Mesenteric fat pad (tissue), 1 donor: ENCODE results near the gene ZNF140. TPM values are rescaled to one million over a fixed set of nuclear protein-coding genes. Genes with fewer than 3 reads are reported as not detected.

Experiments
- DNase-seq: peaks from one replicate; pipeline ENCODE4 v3.0.0-alpha.2; 2020; ENCODE audit warnings: low spot score
- long read RNA-seq: library from polyadenylated mRNA; unstranded; transcript quantifications from one replicate; pipeline ENCODE4 v2.0.0, GENCODE V29; 2020
- total RNA-seq: library from RNA; stranded (reverse); fragmentation: NEBNext Ultra II Directional; extraction: Animal tissue kit (Norgen Biotek cat#: 25700); gene quantifications from one replicate; pipeline ENCODE4 v1.2.1, GENCODE V29; 2021
- donor health status: DM: yes; HTN: yes; CAD: no.

Gene ZNF140
- total RNA-seq = 9.1 TPM
- long read RNA-seq, transcript ZNF140-202 (5 exons, 3,550 nt) = major isoform, 6 of 20 reads
- long read RNA-seq, partial matches to known transcripts = 1 of 20 reads
- long read RNA-seq, other reads (novel, unspliced or antisense) = 10 of 20 reads

DNA sequence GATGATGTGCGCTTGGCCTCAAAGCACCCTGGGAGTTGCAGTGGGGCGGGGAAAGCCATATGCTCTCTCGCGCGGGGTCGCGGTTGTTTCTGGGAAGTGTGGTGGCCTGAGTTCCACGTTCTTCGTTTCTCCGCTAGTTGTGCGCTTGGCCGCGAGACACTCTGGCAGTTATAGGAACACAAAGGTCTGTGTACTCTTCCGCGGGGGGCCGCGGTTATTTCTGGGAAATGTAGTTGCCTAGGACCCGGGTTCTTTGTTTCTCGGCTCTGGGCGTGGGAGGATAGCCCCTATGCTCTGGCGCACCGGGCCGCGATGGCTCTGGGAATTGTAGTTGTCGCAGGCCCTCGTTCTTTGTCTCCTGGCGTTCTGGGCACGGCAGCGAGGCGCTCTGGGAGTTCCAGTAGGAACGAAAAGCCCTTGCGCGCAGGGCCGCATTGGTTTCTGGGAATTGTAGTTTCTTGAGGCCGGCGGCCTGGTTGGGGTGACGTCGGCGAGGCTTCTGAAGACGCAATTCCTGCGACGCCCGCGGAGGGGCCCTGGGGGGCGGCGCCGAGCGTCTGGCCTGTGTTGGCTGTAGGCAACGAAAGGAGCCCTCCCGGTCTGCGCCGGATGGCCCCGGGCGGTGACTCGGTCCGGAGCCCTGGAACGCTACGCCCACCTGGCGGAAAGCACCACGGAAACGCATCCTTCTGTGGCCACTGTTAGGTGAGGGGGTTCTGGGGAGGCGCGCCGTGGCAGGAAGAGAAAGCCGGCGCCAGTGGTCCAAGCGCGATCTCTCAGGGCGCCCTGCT is at the start of gene ZNF140:
Gene ZNF140 (plus strand): TSS at position 556 of the 791 bp plus-strand sequence. CDS start 398 bp downstream, outside the sequence.
- peak; percentile 98 for DNase-seq

DNA sequence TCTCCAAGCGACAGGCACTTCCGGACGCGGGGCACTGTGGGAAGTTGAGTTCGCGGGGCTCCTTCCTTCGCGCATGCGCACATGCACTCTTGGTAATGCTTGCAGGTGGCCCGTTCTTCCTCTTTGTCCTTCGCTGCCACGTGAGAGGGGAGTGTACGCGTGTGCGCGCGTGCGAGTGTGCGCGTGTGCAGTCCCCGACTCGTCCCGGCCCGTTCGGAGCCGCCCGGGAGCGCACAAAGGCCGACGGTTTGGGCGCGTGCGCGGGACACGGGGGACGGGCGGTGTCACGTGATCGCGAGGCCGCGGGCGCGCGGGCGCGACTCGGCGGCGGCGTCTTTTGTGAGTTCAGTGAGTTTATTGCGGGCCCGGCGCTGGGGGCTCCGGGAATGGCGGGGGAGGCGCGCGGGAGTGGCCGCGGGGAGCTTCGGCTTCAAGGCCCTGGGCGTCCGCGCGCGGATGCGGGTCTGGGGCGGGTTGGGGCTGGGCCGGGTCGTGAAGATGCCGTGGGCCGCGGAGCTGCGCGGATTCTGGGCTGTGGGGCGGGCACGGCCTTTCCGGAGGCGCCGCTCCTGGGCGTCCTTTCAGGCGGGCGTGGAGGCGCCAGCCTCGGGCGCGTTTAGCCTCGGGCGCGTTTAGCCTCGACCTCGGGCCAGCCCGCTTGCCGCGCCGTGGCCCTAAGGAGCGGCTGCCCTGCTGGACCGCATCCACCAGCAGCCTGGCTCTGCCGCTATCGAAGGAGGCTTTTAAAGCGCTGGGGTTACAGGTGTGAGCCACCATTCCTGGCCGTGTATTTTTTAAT is 43.3 kb upstream of the ZNF140 start, which contains the start of gene ZNF84:
Gene ZNF84 (plus strand): TSS at position 303 of the 799 bp plus-strand sequence. CDS start 3,959 bp downstream, outside the sequence.
- peak; percentile 98 for DNase-seq

DNA sequence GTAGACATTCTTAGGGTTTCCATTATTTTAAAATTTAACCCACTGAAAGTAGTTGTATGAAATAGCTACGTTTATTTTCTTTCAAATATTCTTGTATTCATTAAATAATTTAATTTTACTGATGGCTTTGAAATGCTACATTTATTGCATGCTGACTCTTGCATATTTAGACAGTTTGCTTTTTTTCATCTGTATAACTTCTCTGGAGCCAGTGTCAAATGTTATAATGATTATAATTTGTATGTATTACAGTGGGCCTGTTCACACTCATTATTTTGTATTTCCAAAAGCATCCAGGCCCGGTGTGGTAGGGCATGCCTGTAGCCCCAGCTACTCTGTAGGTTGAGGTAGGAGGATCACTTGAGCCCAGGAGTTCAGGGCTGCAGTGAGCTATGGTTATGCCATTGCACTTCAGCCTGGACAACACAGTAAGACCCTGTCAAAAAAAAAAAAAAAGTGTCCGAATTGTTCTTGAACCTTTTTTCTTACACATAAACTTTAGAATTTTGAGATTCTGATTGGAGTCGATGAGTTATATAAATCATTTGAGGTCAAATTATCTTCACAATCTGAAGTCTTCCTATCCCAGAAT is 42.5 kb upstream of the ZNF140 start:
- DNase-seq = no peak

DNA sequence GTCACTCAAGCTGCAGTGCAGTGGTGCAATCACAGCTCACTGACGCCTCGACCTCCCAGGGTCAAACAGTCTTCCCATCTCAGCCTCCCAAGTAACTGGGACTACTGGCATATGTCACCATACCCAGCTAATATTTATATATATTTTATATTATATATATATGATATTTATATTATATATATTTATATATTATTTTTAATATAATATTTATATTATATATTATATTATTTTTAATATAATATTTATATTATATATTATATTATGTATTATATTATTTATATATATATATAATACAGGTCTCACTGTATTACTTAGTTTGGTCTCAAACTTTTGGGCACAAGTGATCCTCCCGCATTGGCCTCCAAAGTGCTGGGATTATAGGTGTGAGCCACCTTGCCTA is 34.0 kb upstream of the ZNF140 start:
- no peak for DNase-seq

GRCh38 chr12:133057446-133057845 is 23.3 kb upstream of the ZNF140 start:
- no peak for DNase-seq

- DNase-seq = no peak
Measured at GRCh38 chr12:133058203-133059113, 22.3 kb upstream of the ZNF140 start.

DNA sequence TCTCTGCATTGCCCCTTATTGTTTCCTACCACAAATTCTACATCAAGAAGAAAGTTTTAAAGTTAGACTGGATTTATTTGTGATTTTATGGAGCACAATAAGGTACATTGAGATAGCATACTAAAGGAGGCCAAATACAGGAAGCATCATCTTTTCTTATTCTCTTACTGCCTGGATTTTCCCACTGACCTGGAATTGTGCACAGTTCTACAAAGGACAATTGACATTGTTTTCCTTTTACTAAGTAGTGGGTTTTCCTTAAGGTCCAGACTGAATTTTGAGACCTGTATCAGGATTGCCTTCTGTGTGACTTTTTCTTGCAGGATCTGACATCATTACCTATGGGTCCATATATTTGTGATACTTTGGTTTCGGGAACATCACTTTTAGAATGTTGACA is 18.8 kb upstream of the ZNF140 start:
- DNase-seq = no peak

DNA sequence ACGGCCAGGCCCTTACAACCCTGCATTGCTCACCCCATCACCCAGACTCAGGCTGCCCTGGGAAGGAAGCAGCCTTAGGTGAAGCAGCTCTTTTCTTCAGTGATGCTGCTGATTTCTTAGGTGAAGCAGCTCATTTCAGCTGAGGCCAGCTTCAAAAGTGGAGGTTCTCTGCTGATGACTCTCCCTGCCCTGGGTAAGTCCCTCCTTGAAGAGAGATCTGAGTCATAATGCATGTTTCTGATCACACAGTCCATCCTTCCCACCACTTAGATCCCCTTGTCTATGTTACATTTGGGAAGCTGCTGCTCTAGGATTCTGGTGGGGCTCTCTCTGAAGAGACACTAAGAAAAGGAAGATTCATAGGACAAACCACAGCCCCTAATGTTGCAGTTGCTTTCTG is 17.2 kb upstream of the ZNF140 start:
- no peak for DNase-seq

DNA sequence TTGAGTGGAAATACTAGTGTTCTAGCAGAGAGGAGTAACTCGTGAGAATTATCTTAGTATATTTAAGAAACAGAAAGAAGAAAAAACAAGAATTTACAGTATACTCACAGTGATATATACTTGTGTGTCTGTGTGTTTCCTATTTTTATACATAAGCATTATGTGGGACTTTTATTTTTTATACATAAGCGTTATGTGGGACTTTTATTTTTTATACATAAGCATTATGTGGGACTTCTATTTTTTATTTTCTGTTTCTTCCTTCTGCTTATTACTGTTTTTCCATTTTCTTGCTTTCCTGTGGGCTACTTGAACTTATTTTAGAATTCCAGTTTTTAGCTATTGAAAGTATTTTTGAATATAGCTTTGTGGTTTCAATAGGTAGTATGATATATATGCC is 6.9 kb upstream of the ZNF140 start:
- no peak for DNase-seq

DNA sequence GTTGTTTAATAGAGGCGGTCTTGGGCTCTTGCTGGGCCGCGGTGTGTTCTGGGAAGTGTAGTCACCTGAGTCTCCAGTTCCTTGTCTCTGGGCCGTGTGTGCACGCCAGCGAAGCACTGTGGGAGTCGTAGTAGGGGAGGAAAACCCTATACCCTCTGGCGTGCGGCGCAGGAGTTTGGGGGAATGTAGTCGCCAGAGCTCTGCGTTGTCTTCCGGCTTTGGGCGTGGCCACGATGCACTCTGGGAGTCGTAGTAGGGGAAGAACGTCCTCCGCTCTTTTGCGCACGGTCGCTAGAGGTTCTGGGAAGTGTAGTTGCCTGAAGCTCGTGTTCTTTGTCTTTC is 726 bp upstream of the ZNF140 start:
- no peak for DNase-seq

GRCh38 chr12:133081159-133081780 is 547 bp downstream of the ZNF140 start:
- DNase-seq = no peak

- DNase-seq = no peak
Measured at GRCh38 chr12:133083345-133083744, 2.6 kb downstream of the ZNF140 start.

- DNase-seq = no peak
Measured at GRCh38 chr12:133105620-133106019, 24.9 kb downstream of the ZNF140 start.

- no peak for DNase-seq
Measured at GRCh38 chr12:133106253-133106652, 25.5 kb downstream of the ZNF140 start.

DNA sequence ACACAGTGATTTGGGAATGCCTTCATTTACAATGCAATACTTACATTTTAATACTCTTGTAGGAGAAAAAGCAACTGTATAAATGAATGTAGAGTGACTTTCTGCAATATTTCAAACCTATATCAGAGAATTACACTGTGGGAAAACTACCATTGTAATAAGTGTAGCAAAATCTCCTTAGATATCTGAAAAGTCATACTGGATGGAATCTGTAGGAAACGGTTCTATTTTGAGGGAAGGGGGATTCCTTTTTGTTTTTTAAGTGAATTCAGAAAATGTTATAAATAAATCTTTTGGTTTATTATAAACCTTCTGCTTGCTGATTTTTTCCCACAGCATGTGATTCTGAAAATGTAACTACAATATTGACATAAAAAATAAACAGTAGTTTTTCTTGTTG is 26.4 kb downstream of the ZNF140 start:
- DNase-seq = no peak

- DNase-seq = no peak
Measured at GRCh38 chr12:133108150-133108549, 27.4 kb downstream of the ZNF140 start.

GRCh38 chr12:133120385-133121191 is 39.9 kb downstream of the ZNF140 start:
- no peak for DNase-seq

- DNase-seq = no peak
Measured at GRCh38 chr12:133124674-133125073, 44.0 kb downstream of the ZNF140 start.

- DNase-seq = no peak
Measured at GRCh38 chr12:133129368-133130037, 48.8 kb downstream of the ZNF140 start.
